A549 (cell line): ENCODE data around the gene LYZL2. TPM values are rescaled to one million over a fixed set of nuclear protein-coding genes. Genes with fewer than 3 reads are reported as not detected.
"Not testable (repeated sequence)": the region's sequence is repeated elsewhere in the genome, so short reads cannot be mapped to it uniquely, and the experiment has no call there.

Source experiments
- ATAC-seq, 2 experiments: fragments of 200-7000 bp in 1 of 2; fragments of >200 bp in 1 of 2; cut with Nextera tagmentation in 1 of 2; cut with Tn5 transposase in 1 of 2; 3 replicates each; pipeline versions ENCODE4 v1.8.0 to v1.9.1; 2018 to 2020; ENCODE audit warnings: mild to moderate bottlenecking in 1 of 2, moderate library complexity in 1 of 2
- CTCF ChIA-PET: fragments of 300-600 bp; sonication (Branson Sonifier 250); formaldehyde crosslinking; extraction: SDS; loops from one replicate; lab custom pipeline; 2021; ENCODE audit warnings: antibody characterized with exemption, inconsistent platforms; lab: Yijun Ruan, JAX
- POLR2A ChIA-PET: fragments of 350-600 bp; formaldehyde crosslinking; extraction: SDS; loops from one replicate; lab custom pipeline; 2021; ENCODE audit warnings: antibody characterized with exemption, inconsistent platforms; lab: Yijun Ruan, JAX
- DNase-seq, 2 experiments: peaks; one replicate each; pipeline versions ENCODE4 v3.0.0 to v3.0.0-alpha.2; 2011 to 2016; ENCODE audit warnings: low read depth in 1 of 2, low spot score in 1 of 2
- FAIRE-seq: peaks from 2 replicates; lab custom pipeline; 2011; peaks lifted over from hg19 to GRCh38; lab: Jason Lieb, UNC
- H3K27ac ChIP-seq, 2 experiments: fragments of >200 bp; sonication (Bioruptor Twin); formaldehyde crosslinking; 3 replicates each; pipeline ENCODE4 v1.5.1; 2016 to 2017
- H3K4me1 ChIP-seq: fragments of >200 bp; sonication (Bioruptor Twin); formaldehyde crosslinking; 3 replicates; pipeline ENCODE4 v1.6.1; 2016
- H3K4me2 ChIP-seq: fragments of >200 bp; sonication (Bioruptor Twin); formaldehyde crosslinking; 3 replicates; pipeline ENCODE4 v1.6.1; 2016
- H3K4me3 ChIP-seq: fragments of >200 bp; sonication (Bioruptor Twin); formaldehyde crosslinking; 3 replicates; pipeline ENCODE4 v1.5.1; 2016
- H3K9me3 ChIP-seq: fragments of >200 bp; sonication (Bioruptor Twin); formaldehyde crosslinking; 3 replicates; pipeline ENCODE4 v1.6.1; 2016
- CBX2 ChIP-seq: fragments of 200-600 bp; sonication (generic); IDR thresholded peaks from 2 replicates; pipeline ENCODE4 v1.6.1; 2016; ENCODE audit warnings: low read depth, mild to moderate bottlenecking, borderline replicate concordance
- CHD4 ChIP-seq: fragments of 200-600 bp; sonication (generic); IDR thresholded peaks from 2 replicates; pipeline ENCODE4 v1.6.1; 2016; ENCODE audit warnings: antibody characterized with exemption, mild to moderate bottlenecking, borderline replicate concordance
- FOSL2 ChIP-seq, 2 experiments: fragments of 450-650 bp in 1 of 2; fragments of >200 bp in 1 of 2; sonication (Bioruptor Twin) in 1 of 2; formaldehyde crosslinking; IDR thresholded peaks; 2 replicates each; pipeline versions ENCODE4 v1.5.0 to v1.6.1; 2016 to 2020; ENCODE audit warnings: mild to moderate bottlenecking in 1 of 2, moderate library complexity in 1 of 2
- FOXS1 ChIP-seq: fragments of 250-450 bp; sonication (Bioruptor Pico); IDR thresholded peaks from 2 replicates; pipeline ENCODE4 v1.5.0; 2020; ENCODE audit warnings: mild to moderate bottlenecking, moderate library complexity
- GATA3 ChIP-seq: IDR thresholded peaks from 2 replicates; pipeline ENCODE4 v1.6.1; 2012; ENCODE audit warnings: borderline replicate concordance
- JUNB ChIP-seq: fragments of >200 bp; sonication (Bioruptor Twin); formaldehyde crosslinking; IDR thresholded peaks from 2 replicates; pipeline ENCODE4 v1.6.1; 2016
- KDM1A ChIP-seq: fragments of 200-600 bp; sonication (generic); IDR thresholded peaks from 2 replicates; pipeline ENCODE4 v1.6.1; 2016; ENCODE audit warnings: low read depth, mild to moderate bottlenecking
- KDM5A ChIP-seq: fragments of 200-600 bp; sonication (generic); IDR thresholded peaks from 2 replicates; pipeline ENCODE4 v1.6.1; 2016; ENCODE audit warnings: antibody characterized with exemption, mild to moderate bottlenecking
- MAFK ChIP-seq: fragments of 450-650 bp; IDR thresholded peaks from 2 replicates; pipeline ENCODE4 v1.6.1; 2014; ENCODE audit not compliant: partially characterized antibody
- MYC ChIP-seq: IDR thresholded peaks from 2 replicates; pipeline ENCODE4 v1.6.1; 2012; ENCODE audit warnings: mild to moderate bottlenecking, inconsistent platforms, low read length, improper control_type of control experiment, borderline replicate concordance
- NFE2L2 ChIP-seq: fragments of 150-350 bp; conservative IDR thresholded peaks from 2 replicates; pipeline ENCODE4 v1.6.1; 2014; ENCODE audit warnings: low read length
- NPAS2 ChIP-seq: fragments of 250-450 bp; sonication (Bioruptor Pico); IDR thresholded peaks from 2 replicates; pipeline ENCODE4 v1.8.0; 2022; ENCODE audit warnings: mild to moderate bottlenecking, moderate library complexity, borderline replicate concordance
- NR3C1 ChIP-seq: fragments of >200 bp; sonication (Bioruptor Twin); formaldehyde crosslinking; IDR thresholded peaks from 3 replicates; pipeline ENCODE4 v1.6.1; 2017
- RAD21 ChIP-seq, 2 experiments: fragments of >200 bp in 1 of 2; sonication (Bioruptor Twin) in 1 of 2; formaldehyde crosslinking in 1 of 2; IDR thresholded peaks in 1 of 2; conservative IDR thresholded peaks in 1 of 2; 2 replicates in 1 of 2; 3 replicates in 1 of 2; pipeline ENCODE4 v1.6.1; 2012 to 2018; ENCODE audit warnings: inconsistent platforms in 1 of 2
- RARB ChIP-seq: fragments of 250-450 bp; sonication (Bioruptor Pico); IDR thresholded peaks from 2 replicates; pipeline ENCODE4 v1.8.0; 2021; ENCODE audit warnings: mild to moderate bottlenecking, moderate library complexity
- RFX5 ChIP-seq: fragments of 450-650 bp; IDR thresholded peaks from 2 replicates; pipeline ENCODE4 v1.7.1; 2014; ENCODE audit warnings: antibody characterized with exemption, mild to moderate bottlenecking, moderate library complexity
- ZC3H11A ChIP-seq: fragments of 450-650 bp; IDR thresholded peaks from 2 replicates; pipeline ENCODE4 v1.6.1; 2014; ENCODE audit warnings: antibody characterized with exemption, mild to moderate bottlenecking
- ZFP36 ChIP-seq: fragments of 450-650 bp; IDR thresholded peaks from 2 replicates; pipeline ENCODE4 v1.6.1; 2014; ENCODE audit warnings: borderline replicate concordance; ENCODE audit not compliant: partially characterized antibody
- ZSCAN20 ChIP-seq: fragments of 250-450 bp; sonication (Bioruptor Pico); IDR thresholded peaks from 2 replicates; pipeline ENCODE4 v1.8.0; 2022; ENCODE audit warnings: mild to moderate bottlenecking, moderate library complexity
- WGBS: methylation state at CpG from one replicate; pipeline ENCODE4 v1.1.6; 2017; ENCODE audit errors: missing lambda C conversion rate; 5-methylcytosine and 5-hydroxymethylcytosine counted together
- polyA plus RNA-seq, 4 experiments: library from polyadenylated mRNA; depleted of rRNA in 3 of 4; stranded (reverse); fragments of >200 nt; fragmentation: RNase III in 1 of 4; extraction: RNeasy Plus Mini Kit Qiagen cat#74134 plus additional on column Dnase treatment in 1 of 4; gene quantifications; 2 replicates in 3 of 4; 3 replicates in 1 of 4; pipeline ENCODE4 v1.2.3, GENCODE V29; 2011 to 2017
- TF ChIP-seq, protein P1 (sequence below): IDR thresholded peaks from 2 replicates; pipeline ENCODE4 v1.6.1; 2012
- TF ChIP-seq, protein P2 (sequence below): fragments of 250-450 bp; sonication (Bioruptor Pico); IDR thresholded peaks from 2 replicates; pipeline ENCODE4 v1.5.0; 2020; ENCODE audit warnings: low read depth, mild to moderate bottlenecking, moderate library complexity
- TF ChIP-seq, protein P3 (sequence below): fragments of 250-450 bp; sonication (Bioruptor Pico); IDR thresholded peaks from 2 replicates; pipeline ENCODE4 v1.5.0; 2021; ENCODE audit warnings: mild to moderate bottlenecking, moderate library complexity, borderline replicate concordance
- TF ChIP-seq, protein P4 (sequence below): fragments of 200-600 bp; sonication (generic); IDR thresholded peaks from 2 replicates; pipeline ENCODE4 v1.6.1; 2016; ENCODE audit warnings: antibody characterized with exemption, mild to moderate bottlenecking, moderate library complexity
- TF ChIP-seq, protein P5 (sequence below): fragments of 450-650 bp; IDR thresholded peaks from 2 replicates; pipeline ENCODE4 v1.6.1; 2014; ENCODE audit warnings: antibody characterized with exemption

LYZL2 gene
- polyA plus RNA-seq, 2 of the 4 experiments (the other 2 are of a cell fraction) = not detected

DNA sequence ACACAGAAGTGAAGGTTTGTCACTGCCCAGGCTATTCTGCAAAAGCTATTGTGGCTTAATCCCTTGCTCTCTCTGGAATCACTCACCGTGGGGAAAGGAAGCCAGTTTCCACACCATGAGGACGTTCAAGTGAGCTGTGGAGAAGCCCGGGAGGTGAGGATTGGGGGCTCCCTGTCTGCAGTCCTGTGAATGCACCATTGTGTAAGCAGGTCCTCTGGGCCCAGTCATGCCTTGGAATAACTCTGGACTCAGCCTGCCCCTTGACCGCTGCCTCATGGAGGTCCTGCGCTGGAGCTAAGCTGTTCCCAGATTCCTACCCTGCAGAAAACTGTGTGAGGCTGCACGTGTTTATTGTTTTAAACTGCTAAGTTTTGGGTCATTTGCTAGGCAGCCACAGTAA is 33.5 kb downstream of the LYZL2 start:
- Histone ChIP-seq H3K27ac (peak overlapping the region in 1 of 2 experiments; percentile 45; a peak in 3 of 6 replicates), H3K4me2 (no peak overlapping the region), H3K4me3 (no peak overlapping the region), H3K4me1 (peaks cover 12% of the 10 kb centered on the region; the same call in 1 of the 3 replicates), H3K9me3 (no peaks in the 10 kb centered on the region)
- no peak for DNase-seq
- no peak for FAIRE-seq
- TF ChIP-seq, protein P1, sequence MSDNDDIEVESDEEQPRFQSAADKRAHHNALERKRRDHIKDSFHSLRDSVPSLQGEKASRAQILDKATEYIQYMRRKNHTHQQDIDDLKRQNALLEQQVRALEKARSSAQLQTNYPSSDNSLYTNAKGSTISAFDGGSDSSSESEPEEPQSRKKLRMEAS = no peak
- no peak for TF ChIP-seq CHD4
- TF ChIP-seq JUNB = no peak
- TF ChIP-seq, protein P2, sequence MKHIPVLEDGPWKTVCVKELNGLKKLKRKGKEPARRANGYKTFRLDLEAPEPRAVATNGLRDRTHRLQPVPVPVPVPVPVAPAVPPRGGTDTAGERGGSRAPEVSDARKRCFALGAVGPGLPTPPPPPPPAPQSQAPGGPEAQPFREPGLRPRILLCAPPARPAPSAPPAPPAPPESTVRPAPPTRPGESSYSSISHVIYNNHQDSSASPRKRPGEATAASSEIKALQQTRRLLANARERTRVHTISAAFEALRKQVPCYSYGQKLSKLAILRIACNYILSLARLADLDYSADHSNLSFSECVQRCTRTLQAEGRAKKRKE (CRISPR knock-in tag) = no peak
- TF ChIP-seq FOSL2 (IDR thresholded peaks at IDR 0.05) = no peak
- TF ChIP-seq FOSL2 (CRISPR knock-in tag; IDR thresholded peaks at IDR 0.05) = no peak
- no peak for TF ChIP-seq GATA3
- no peak for TF ChIP-seq CBX2
- TF ChIP-seq MAFK = no peak
- WGBS = 76% methylated on average over 6 of the region's 6 CpGs
- ChIA-PET POLR2A (no interaction called here), CTCF (interaction anchor here (1.1 to 1.8 kb wide), 2 partner anchors 14 to 203 kb away, joined by 3 to 6 read pairs; no protein-coding TSS in a partner anchor)
- no peak for ATAC-seq

DNA sequence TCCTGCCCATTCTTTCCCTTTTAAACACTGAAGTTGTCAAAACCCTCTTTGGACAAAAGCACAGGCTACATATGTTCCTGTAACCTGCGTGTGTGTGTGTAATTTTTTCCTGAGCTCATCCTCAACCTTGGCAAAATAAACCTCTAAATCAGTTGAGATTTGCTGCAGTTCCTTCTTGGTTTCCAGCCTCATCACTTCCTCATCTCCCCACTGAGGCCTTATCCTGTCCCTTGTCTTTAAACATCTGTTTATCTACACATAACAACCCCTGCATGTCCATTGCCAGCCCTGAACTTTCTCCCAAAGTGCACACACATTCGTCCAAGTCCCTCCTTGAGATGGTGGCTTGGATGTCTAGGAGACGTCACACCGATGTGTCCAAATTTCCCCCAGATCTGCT is 35.5 kb downstream of the LYZL2 start:
- ChIA-PET POLR2A (no interaction called here), CTCF (interaction anchor here (1.0 to 14.8 kb wide), 7 partner anchors 12 to 233 kb away, joined by 3 to 216 read pairs (median 5); no protein-coding TSS in a partner anchor)
- FAIRE-seq = no peak
- ATAC-seq = no peak
- Histone ChIP-seq H3K27ac (peak overlapping the region; percentile 12 to 71; a peak in 3 of 6 replicates), H3K4me3 (no peak overlapping the region), H3K9me3 (no peaks in the 10 kb centered on the region), H3K4me2 (no peak overlapping the region), H3K4me1 (0 out of 3 replicates have a peak, but pooled peaks cover 8% of the 10 kb centered on the region)
- no peak for DNase-seq
- WGBS = 77% methylated on average over 4 of the region's 4 CpGs
- TF ChIP-seq NFE2L2 (no peak), KDM5A (no peak), MYC (no peak), KDM1A (no peak), RARB (CRISPR knock-in tag) (no peak), NR3C1 (no peak), ZFP36 (no peak), ZC3H11A (no peak), RFX5 (no peak), ZSCAN20 (no peak), RAD21 (conservative IDR thresholded peaks at IDR 0.05 in 1 of 2, IDR thresholded peaks at IDR 0.05 in 1 of 2) (no peak), FOXS1 (CRISPR knock-in tag) (no peak), NPAS2 (CRISPR knock-in tag) (no peak), MAFK (no peak), CHD4 (no peak), GATA3 (no peak)
- TF ChIP-seq, protein P3, sequence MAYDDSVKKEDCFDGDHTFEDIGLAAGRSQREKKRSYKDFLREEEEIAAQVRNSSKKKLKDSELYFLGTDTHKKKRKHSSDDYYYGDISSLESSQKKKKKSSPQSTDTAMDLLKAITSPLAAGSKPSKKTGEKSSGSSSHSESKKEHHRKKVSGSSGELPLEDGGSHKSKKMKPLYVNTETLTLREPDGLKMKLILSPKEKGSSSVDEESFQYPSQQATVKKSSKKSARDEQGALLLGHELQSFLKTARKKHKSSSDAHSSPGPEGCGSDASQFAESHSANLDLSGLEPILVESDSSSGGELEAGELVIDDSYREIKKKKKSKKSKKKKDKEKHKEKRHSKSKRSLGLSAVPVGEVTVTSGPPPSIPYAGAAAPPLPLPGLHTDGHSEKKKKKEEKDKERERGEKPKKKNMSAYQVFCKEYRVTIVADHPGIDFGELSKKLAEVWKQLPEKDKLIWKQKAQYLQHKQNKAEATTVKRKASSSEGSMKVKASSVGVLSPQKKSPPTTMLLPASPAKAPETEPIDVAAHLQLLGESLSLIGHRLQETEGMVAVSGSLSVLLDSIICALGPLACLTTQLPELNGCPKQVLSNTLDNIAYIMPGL (CRISPR knock-in tag) = no peak
- TF ChIP-seq, protein P4, sequence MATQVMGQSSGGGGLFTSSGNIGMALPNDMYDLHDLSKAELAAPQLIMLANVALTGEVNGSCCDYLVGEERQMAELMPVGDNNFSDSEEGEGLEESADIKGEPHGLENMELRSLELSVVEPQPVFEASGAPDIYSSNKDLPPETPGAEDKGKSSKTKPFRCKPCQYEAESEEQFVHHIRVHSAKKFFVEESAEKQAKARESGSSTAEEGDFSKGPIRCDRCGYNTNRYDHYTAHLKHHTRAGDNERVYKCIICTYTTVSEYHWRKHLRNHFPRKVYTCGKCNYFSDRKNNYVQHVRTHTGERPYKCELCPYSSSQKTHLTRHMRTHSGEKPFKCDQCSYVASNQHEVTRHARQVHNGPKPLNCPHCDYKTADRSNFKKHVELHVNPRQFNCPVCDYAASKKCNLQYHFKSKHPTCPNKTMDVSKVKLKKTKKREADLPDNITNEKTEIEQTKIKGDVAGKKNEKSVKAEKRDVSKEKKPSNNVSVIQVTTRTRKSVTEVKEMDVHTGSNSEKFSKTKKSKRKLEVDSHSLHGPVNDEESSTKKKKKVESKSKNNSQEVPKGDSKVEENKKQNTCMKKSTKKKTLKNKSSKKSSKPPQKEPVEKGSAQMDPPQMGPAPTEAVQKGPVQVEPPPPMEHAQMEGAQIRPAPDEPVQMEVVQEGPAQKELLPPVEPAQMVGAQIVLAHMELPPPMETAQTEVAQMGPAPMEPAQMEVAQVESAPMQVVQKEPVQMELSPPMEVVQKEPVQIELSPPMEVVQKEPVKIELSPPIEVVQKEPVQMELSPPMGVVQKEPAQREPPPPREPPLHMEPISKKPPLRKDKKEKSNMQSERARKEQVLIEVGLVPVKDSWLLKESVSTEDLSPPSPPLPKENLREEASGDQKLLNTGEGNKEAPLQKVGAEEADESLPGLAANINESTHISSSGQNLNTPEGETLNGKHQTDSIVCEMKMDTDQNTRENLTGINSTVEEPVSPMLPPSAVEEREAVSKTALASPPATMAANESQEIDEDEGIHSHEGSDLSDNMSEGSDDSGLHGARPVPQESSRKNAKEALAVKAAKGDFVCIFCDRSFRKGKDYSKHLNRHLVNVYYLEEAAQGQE = no peak
- TF ChIP-seq, protein P5, sequence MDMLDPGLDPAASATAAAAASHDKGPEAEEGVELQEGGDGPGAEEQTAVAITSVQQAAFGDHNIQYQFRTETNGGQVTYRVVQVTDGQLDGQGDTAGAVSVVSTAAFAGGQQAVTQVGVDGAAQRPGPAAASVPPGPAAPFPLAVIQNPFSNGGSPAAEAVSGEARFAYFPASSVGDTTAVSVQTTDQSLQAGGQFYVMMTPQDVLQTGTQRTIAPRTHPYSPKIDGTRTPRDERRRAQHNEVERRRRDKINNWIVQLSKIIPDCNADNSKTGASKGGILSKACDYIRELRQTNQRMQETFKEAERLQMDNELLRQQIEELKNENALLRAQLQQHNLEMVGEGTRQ = no peak

DNA sequence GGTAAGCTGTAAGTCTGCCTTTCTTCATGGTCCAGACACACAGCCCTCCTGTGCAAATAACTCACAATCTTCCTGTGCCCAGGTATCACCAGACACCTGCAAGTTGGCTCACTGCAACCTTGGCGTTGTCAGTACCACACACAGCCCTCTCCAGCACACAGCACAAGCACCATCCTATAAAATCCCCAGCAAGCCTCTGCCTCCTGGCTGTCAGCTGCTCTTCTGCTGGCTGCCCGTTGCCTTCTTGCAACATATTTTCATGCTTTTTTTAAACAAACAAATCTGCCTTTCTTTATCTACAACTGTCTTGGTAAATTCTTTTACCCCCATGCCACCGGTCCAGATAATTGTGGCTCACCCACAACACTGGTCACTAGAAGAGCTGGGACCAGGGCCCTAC is 36.8 kb downstream of the LYZL2 start:
- ATAC-seq, FAIRE-seq: not testable (repeated sequence)

More for the DNA sequence above, 36.8 kb downstream of the LYZL2 start:
- WGBS = 49% methylated on average over 3 of the region's 3 CpGs
- H3K27ac ChIP-seq = peak overlapping the region in 1 of 2 experiments; percentile 71; a peak in 3 of 6 replicates
- H3K4me3 ChIP-seq, H3K4me2 ChIP-seq, H3K9me3 ChIP-seq, POLR2A ChIA-PET, H3K4me1 ChIP-seq, DNase-seq: not testable (repeated sequence)
- CTCF ChIA-PET = interaction anchor here (1.2 to 14.8 kb wide), 11 partner anchors 11 to 232 kb away, joined by 3 to 216 read pairs (median 37); no protein-coding TSS in a partner anchor
